Neural cell (in vitro differentiated cells): ENCODE results near the gene DIDO1. TPM values are rescaled to one million over a fixed set of nuclear protein-coding genes. Genes with fewer than 3 reads are reported as not detected.

Experiments used
- H2AFZ ChIP-seq: fragments of 200-600, 300-800 bp; sonication (generic), shearing (Covaris generic); 2 replicates; pipeline ENCODE4 v1.6.0; 2014; ENCODE audit warnings: low read depth, mild to moderate bottlenecking, antibody characterized with exemption, low read length, moderate library complexity
- H3F3A ChIP-seq: fragments of 200-600 bp; shearing (Covaris generic); 2 replicates; pipeline ENCODE4 v1.6.1; 2016; ENCODE audit warnings: mild to moderate bottlenecking, moderate library complexity, mixed read lengths, antibody characterized with exemption, low read length; ENCODE audit not compliant: insufficient read depth, poor library complexity, severe bottlenecking
- H3K27ac ChIP-seq: fragments of 200-600, 300-800 bp; sonication (generic), shearing (Covaris generic); 2 replicates; pipeline ENCODE4 v1.5.1; 2014; ENCODE audit warnings: mild to moderate bottlenecking, low read length, moderate library complexity
- H3K27me3 ChIP-seq: fragments of 300-800, 200-600 bp; sonication (generic), shearing (Covaris generic); 2 replicates; pipeline ENCODE4 v1.6.0; 2014; ENCODE audit warnings: mild to moderate bottlenecking, low read depth, low read length, moderate library complexity; ENCODE audit not compliant: insufficient read depth
- H3K36me3 ChIP-seq: fragments of 300-800, 200-600 bp; sonication (generic), shearing (Covaris generic); 2 replicates; pipeline ENCODE4 v1.5.1; 2014; ENCODE audit warnings: mild to moderate bottlenecking, antibody characterized with exemption, low read length, moderate library complexity; ENCODE audit not compliant: insufficient read depth
- H3K4me2 ChIP-seq: fragments of 300-800, 200-600 bp; sonication (generic), shearing (Covaris generic); 2 replicates; pipeline ENCODE4 v1.6.0; 2014; ENCODE audit warnings: mild to moderate bottlenecking, low read length
- H3K4me3 ChIP-seq: fragments of 300-800, 200-600 bp; sonication (generic), shearing (Covaris generic); 2 replicates; pipeline ENCODE4 v1.5.1; 2014; ENCODE audit warnings: mild to moderate bottlenecking, low read length, moderate library complexity
- H3K79me2 ChIP-seq: fragments of 200-600 bp; shearing (Covaris generic); replicated peaks from 2 replicates; pipeline ENCODE4 v1.6.0; 2014; ENCODE audit warnings: mild to moderate bottlenecking, low read length, moderate library complexity; ENCODE audit not compliant: insufficient read depth
- H3K9ac ChIP-seq: fragments of 300-800, 200-600 bp; sonication (generic), shearing (Covaris generic); 2 replicates; pipeline ENCODE4 v1.6.1; 2016; ENCODE audit warnings: mild to moderate bottlenecking, low read length, mixed read lengths
- H3K9me2 ChIP-seq: fragments of 200-600 bp; shearing (Covaris generic); 2 replicates; pipeline ENCODE4 v1.6.1; 2016; ENCODE audit warnings: mild to moderate bottlenecking, low read length, mixed read lengths; ENCODE audit not compliant: insufficient read depth
- H3K9me3 ChIP-seq: fragments of 200-600, 300-800 bp; sonication (generic), shearing (Covaris generic); 2 replicates; pipeline ENCODE4 v1.6.1; 2016; ENCODE audit warnings: mild to moderate bottlenecking, mixed run types, low read length, moderate library complexity, mixed read lengths
- H4K20me1 ChIP-seq: fragments of 200-600 bp; shearing (Covaris generic); 2 replicates; pipeline ENCODE4 v1.6.1; 2016; ENCODE audit warnings: mild to moderate bottlenecking, mixed run types; ENCODE audit not compliant: insufficient read depth
- CTCF ChIP-seq: fragments of 450-650 bp; IDR thresholded peaks from 2 replicates; pipeline ENCODE4 v1.5.1; 2014; ENCODE audit warnings: antibody characterized with exemption, mild to moderate bottlenecking, moderate library complexity; ENCODE audit not compliant: poor library complexity, severe bottlenecking
- EP300 ChIP-seq: fragments of 450-650 bp; conservative IDR thresholded peaks from 2 replicates; pipeline ENCODE4 v1.6.1; 2014; ENCODE audit warnings: antibody characterized with exemption, mild to moderate bottlenecking, moderate library complexity; ENCODE audit not compliant: poor library complexity, severe bottlenecking
- EZH2 ChIP-seq: fragments of 200-600, 300-800 bp; shearing (Covaris generic), sonication (generic); IDR thresholded peaks from 2 replicates; pipeline ENCODE4 v1.6.1; 2014; ENCODE audit warnings: antibody characterized with exemption, low read length, borderline replicate concordance, mild to moderate bottlenecking; ENCODE audit not compliant: insufficient read depth, poor library complexity, severe bottlenecking
- MXI1 ChIP-seq: fragments of 450-650 bp; conservative IDR thresholded peaks from 2 replicates; pipeline ENCODE4 v1.6.1; 2014; ENCODE audit warnings: antibody characterized with exemption, mild to moderate bottlenecking; ENCODE audit not compliant: poor library complexity, severe bottlenecking
- POLR2AphosphoS5 ChIP-seq: IDR thresholded peaks from 2 replicates; pipeline ENCODE4 v1.6.1; 2012
- RAD21 ChIP-seq: fragments of 450-650 bp; conservative IDR thresholded peaks from 2 replicates; pipeline ENCODE4 v1.6.1; 2014; ENCODE audit warnings: antibody characterized with exemption, mild to moderate bottlenecking, moderate library complexity
- REST ChIP-seq: IDR thresholded peaks from 2 replicates; pipeline ENCODE4 v1.6.1; 2012; ENCODE audit warnings: borderline replicate concordance
- SMC3 ChIP-seq: fragments of 450-650 bp; conservative IDR thresholded peaks from 2 replicates; pipeline ENCODE4 v1.6.1; 2014; ENCODE audit warnings: antibody characterized with exemption, mild to moderate bottlenecking, moderate library complexity; ENCODE audit not compliant: poor library complexity
- TAF1 ChIP-seq: IDR thresholded peaks from 2 replicates; pipeline ENCODE4 v1.6.1; 2012; ENCODE audit warnings: low read depth
- polyA plus RNA-seq: library from polyadenylated mRNA; depleted of rRNA; stranded (reverse); fragments of >200 nt; gene quantifications from 2 replicates; pipeline ENCODE4 v1.2.3, GENCODE V29; 2014

DIDO1 gene
- polyA plus RNA-seq, 1 donor from 2014 or later, result 42.8 TPM

- H3K27ac ChIP-seq, result no peak overlapping the region
- H3K9ac ChIP-seq, result no peak overlapping the region
- no peaks in the 10 kb centered on the region for H3K36me3 ChIP-seq
- no peak overlapping the region for H2AFZ ChIP-seq
- H4K20me1 ChIP-seq, result peaks cover 47% of the 10 kb centered on the region
- TF ChIP-seq EP300, result no peak
- H3K79me2 ChIP-seq, result peaks cover 98% of the 10 kb centered on the region
- H3K9me2 ChIP-seq, result no peaks in the 10 kb centered on the region
- H3K4me2 ChIP-seq, result no peak overlapping the region
- H3K9me3 ChIP-seq, result no peaks in the 10 kb centered on the region
- no peaks in the 10 kb centered on the region for H3F3A ChIP-seq
- no peaks in the 10 kb centered on the region for H3K27me3 ChIP-seq
- H3K4me3 ChIP-seq, result no peak overlapping the region
Measured at GRCh38 chr20:62918147-62918546, 8.2 kb downstream of the DIDO1 start.

GRCh38 chr20:62917720-62918119, 8.6 kb downstream of the DIDO1 start:
- Histone ChIP-seq H2AFZ (no peak overlapping the region), H3K4me3 (no peak overlapping the region), H3K4me2 (no peak overlapping the region), H3K36me3 (no peaks in the 10 kb centered on the region), H3F3A (no peaks in the 10 kb centered on the region), H3K27ac (no peak overlapping the region), H3K9me2 (no peaks in the 10 kb centered on the region), H3K27me3 (no peaks in the 10 kb centered on the region), H3K9me3 (no peaks in the 10 kb centered on the region), H3K9ac (no peak overlapping the region), H4K20me1 (peaks cover 44% of the 10 kb centered on the region), H3K79me2 (peaks cover 98% of the 10 kb centered on the region)
- no peak for TF ChIP-seq EP300
- no peak for TF ChIP-seq TAF1
- no peak for TF ChIP-seq REST
- TF ChIP-seq MXI1, result no peak
- no peak for TF ChIP-seq SMC3
- no peak for TF ChIP-seq POLR2AphosphoS5
- TF ChIP-seq EZH2, result no peak
- no peak for TF ChIP-seq RAD21
- no peak for TF ChIP-seq CTCF
